SK-N-MC (cell line): ENCODE data around the gene UGT1A4.

Experiments used
- EZH2 ChIP-seq: fragments of 200-600 bp; sonication (generic); IDR thresholded peaks from one replicate; pipeline ENCODE4 v1.6.1; 2017; ENCODE audit warnings: antibody characterized with exemption
- POLR2AphosphoS5 ChIP-seq: IDR thresholded peaks from 2 replicates; pipeline ENCODE4 v1.6.1; 2012; ENCODE audit warnings: mild to moderate bottlenecking, low read depth, low read length, borderline replicate concordance

DNA sequence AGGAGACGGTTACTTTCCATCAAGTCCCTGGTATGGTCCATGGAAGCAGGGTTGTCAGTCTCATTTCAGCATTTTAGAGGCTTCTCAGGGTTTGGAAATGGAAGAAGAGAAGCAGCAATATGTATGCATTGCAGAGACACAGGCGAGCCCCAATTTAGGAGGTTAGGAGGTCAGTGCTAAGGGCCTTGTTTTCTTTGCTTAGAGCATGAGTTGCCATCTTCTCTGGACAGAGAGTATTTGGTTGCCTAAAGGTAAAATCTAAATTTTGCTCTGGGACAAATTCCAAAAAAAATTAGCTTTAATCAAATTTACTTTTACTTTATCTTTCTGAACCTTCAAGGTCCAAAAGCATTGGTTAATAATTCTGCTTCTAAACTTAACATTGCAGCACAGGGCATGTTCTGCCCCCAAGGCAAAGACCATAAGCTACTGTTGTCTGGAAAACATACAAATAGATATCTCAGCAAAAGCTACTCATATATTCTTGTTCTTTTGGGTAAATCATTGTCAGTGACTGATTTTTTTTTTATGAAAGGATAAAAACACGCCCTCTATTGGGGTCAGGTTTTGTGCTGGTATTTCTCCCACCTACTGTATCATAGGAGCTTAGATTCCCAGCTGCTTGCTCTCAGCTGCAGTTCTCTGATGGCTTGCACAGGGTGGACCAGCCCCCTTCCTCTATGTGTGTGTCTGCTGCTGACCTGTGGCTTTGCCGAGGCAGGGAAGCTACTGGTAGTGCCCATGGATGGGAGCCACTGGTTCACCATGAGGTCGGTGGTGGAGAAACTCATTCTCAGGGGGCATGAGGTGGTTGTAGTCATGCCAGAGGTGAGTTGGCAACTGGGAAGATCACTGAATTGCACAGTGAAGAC is 47.0 kb upstream of the UGT1A4 start, which contains the start of gene UGT1A9:
- TF ChIP-seq POLR2AphosphoS5, result no peak
- no peak for TF ChIP-seq EZH2
